ENCODE results near the gene ABCC2.
"Not testable (repeated sequence)": the region's sequence is repeated elsewhere in the genome, so short reads cannot be mapped to it uniquely, and the experiment has no call there.

DNA sequence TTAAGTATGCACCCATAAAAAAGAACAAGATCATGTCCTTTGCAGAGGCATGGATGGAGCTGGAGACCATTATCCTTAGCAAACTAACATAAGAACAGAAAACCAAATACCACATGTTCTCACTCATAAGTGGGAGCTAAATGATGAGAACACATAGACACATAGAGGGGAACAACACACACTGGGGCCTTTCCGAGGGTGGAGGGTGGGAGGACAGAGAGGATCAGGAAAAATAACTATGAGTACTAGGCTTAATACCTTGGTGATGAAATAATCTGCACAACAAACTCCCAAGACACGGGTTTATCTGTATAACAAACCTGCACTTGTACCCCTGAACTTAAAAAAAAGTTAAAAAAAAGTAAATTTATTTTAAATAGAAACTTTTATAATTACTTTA is 36.3 kb upstream of the ABCC2 start:
- TF ChIP-seq YY1 (IDR thresholded peaks at IDR 0.05; ENCODE audit: insufficient read depth, insufficient read length); ZNF274 (IDR thresholded peaks at IDR 0.05; ENCODE audit: low read depth, low read length); SUZ12 (IDR thresholded peaks at IDR 0.05; ENCODE audit: extremely low read depth, insufficient read depth, insufficient read length): not testable (repeated sequence)

Measured in NT2/D1 (cell line).